ENCODE results near the gene WDR87.

WDR87 gene

GRCh38 chr19:37905946-37906868 lies at the start of gene WDR87:
WDR87 (minus strand) TSS chr19:37906594; CDS start chr19:37898239, 8,355 bp downstream.
- Histone ChIP-seq H3K27ac (peak within 1 kb of the TSS; percentile 23 to 82 (median 77); a peak in 21 of 22 replicates), H3K4me2 (peak within 1 kb of the TSS; percentile 83 to 99 (median 94)), H3K9me3 (replicated peaks in 1 of 11) (no peaks in the 10 kb centered on the region), H4K20me1 (peaks cover 0 to 11% (median 7%) of the 10 kb centered on the region in 11 experiments; a peak in 8 of 22 replicates), H3K9ac (peak within 1 kb of the TSS; percentile 81 to 92 (median 88)), H3K4me3 (peak within 1 kb of the TSS; percentile 89 to 100 (median 94)), H3K27me3 (no peaks in the 10 kb centered on the region), H3K36me3 (no peaks in the 10 kb centered on the region), H3K4me1 (peaks cover 30 to 57% (median 47%) of the 10 kb centered on the region in 10 experiments)
- TF ChIP-seq Cebpa-rat (IDR thresholded peaks at IDR 0.05), result no peak

- no peak overlapping the region for H3K4me2 ChIP-seq
- peaks cover 11 to 30% (median 19%) of the 10 kb centered on the region in 10 experiments for H3K4me1 ChIP-seq
- TF ChIP-seq Cebpa-rat (IDR thresholded peaks at IDR 0.05), result no peak
- H4K20me1 ChIP-seq, result peaks cover 0 to 15% (median 0%) of the 10 kb centered on the region in 11 experiments; a peak in 4 of 22 replicates
- H3K27ac ChIP-seq, result no peak overlapping the region
- peaks cover 9 to 25% (median 21%) of the 10 kb centered on the region in 11 experiments for H3K9me3 ChIP-seq (replicated peaks in 1 of 11)
- H3K9ac ChIP-seq, result no peak overlapping the region
- peaks cover 0 to 12% (median 5%) of the 10 kb centered on the region in 11 experiments; a peak in 12 of 22 replicates for H3K36me3 ChIP-seq
- H3K4me3 ChIP-seq, result no peak overlapping the region
- H3K27me3 ChIP-seq, result no peaks in the 10 kb centered on the region
Observed at GRCh38 chr19:37955986-37956385, 49.6 kb upstream of the WDR87 start.

- Histone ChIP-seq H3K4me2 (peak overlapping the region in 2 of 11 experiments; percentile 21 to 23; a peak in 1 of 22 replicates), H3K9me3 (replicated peaks in 1 of 11) (peaks cover 4 to 17% (median 14%) of the 10 kb centered on the region in 11 experiments; a peak in 19 of 22 replicates), H3K9ac (no peak overlapping the region), H3K4me1 (peaks cover 5 to 37% (median 17%) of the 10 kb centered on the region in 10 experiments), H3K27ac (no peak overlapping the region), H3K36me3 (peaks cover 0 to 19% (median 5%) of the 10 kb centered on the region in 11 experiments; a peak in 10 of 22 replicates), H4K20me1 (peaks cover 0 to 22% (median 0%) of the 10 kb centered on the region in 11 experiments; a peak in 4 of 22 replicates), H3K27me3 (no peaks in the 10 kb centered on the region), H3K4me3 (no peak overlapping the region)
- TF ChIP-seq Cebpa-rat (IDR thresholded peaks at IDR 0.05), result no peak
Observed at GRCh38 chr19:37954421-37954874, 48.1 kb upstream of the WDR87 start.

- Histone ChIP-seq H3K4me2 (0 out of 22 replicates have a peak overlapping the region, but pooled peaks of 1 of the 11 experiments have one; percentile 23), H3K27ac (no peak overlapping the region), H3K27me3 (no peaks in the 10 kb centered on the region), H3K4me1 (peaks cover 0 to 33% (median 11%) of the 10 kb centered on the region in 10 experiments; a peak in 16 of 20 replicates), H3K9me3 (replicated peaks in 1 of 11) (peaks cover 4 to 17% (median 14%) of the 10 kb centered on the region in 11 experiments; a peak in 19 of 22 replicates), H3K4me3 (no peak overlapping the region), H4K20me1 (peaks cover 0 to 22% (median 0%) of the 10 kb centered on the region in 11 experiments; a peak in 4 of 22 replicates), H3K9ac (no peak overlapping the region), H3K36me3 (peaks cover 0 to 25% (median 7%) of the 10 kb centered on the region in 11 experiments; a peak in 10 of 22 replicates)
- no peak for TF ChIP-seq Cebpa-rat (IDR thresholded peaks at IDR 0.05)
Observed at GRCh38 chr19:37953918-37954303, 47.5 kb upstream of the WDR87 start.

- Histone ChIP-seq H3K4me1 (peaks cover 0 to 33% (median 10%) of the 10 kb centered on the region in 10 experiments; a peak in 11 of 20 replicates), H3K9me3 (replicated peaks in 1 of 11) (peaks cover 4 to 17% (median 10%) of the 10 kb centered on the region in 11 experiments; a peak in 19 of 22 replicates), H3K36me3 (peaks cover 0 to 25% (median 6%) of the 10 kb centered on the region in 11 experiments; a peak in 10 of 22 replicates), H4K20me1 (peaks cover 0 to 22% (median 0%) of the 10 kb centered on the region in 11 experiments; a peak in 4 of 22 replicates), H3K9ac (no peak overlapping the region), H3K27ac (no peak overlapping the region), H3K4me2 (no peak overlapping the region), H3K4me3 (no peak overlapping the region), H3K27me3 (no peaks in the 10 kb centered on the region)
- no peak for TF ChIP-seq Cebpa-rat (IDR thresholded peaks at IDR 0.05)
Observed at GRCh38 chr19:37953171-37953917, 47.0 kb upstream of the WDR87 start.

GRCh38 chr19:37951816-37952210 lies 45.4 kb upstream of the WDR87 start:
- no peak for TF ChIP-seq Cebpa-rat (IDR thresholded peaks at IDR 0.05)
- Histone ChIP-seq H3K4me2 (peak overlapping the region in 3 of 11 experiments; percentile 29 to 70 (median 42); a peak in 5 of 22 replicates), H3K9me3 (replicated peaks in 1 of 11) (peaks cover 0 to 8% (median 0%) of the 10 kb centered on the region in 11 experiments; a peak in 5 of 22 replicates), H3K27ac (no peak overlapping the region), H3K9ac (no peak overlapping the region), H4K20me1 (peaks cover 0 to 22% (median 0%) of the 10 kb centered on the region in 11 experiments; a peak in 4 of 22 replicates), H3K27me3 (no peaks in the 10 kb centered on the region), H3K4me1 (peaks cover 0 to 33% (median 10%) of the 10 kb centered on the region in 10 experiments; a peak in 11 of 20 replicates), H3K4me3 (no peak overlapping the region), H3K36me3 (peaks cover 0 to 18% (median 5%) of the 10 kb centered on the region in 11 experiments; a peak in 8 of 22 replicates)

GRCh38 chr19:37950471-37951175 lies 44.2 kb upstream of the WDR87 start:
- TF ChIP-seq Cebpa-rat (IDR thresholded peaks at IDR 0.05), result no peak
- Histone ChIP-seq H3K4me3 (no peak overlapping the region), H3K27me3 (no peaks in the 10 kb centered on the region), H3K4me2 (peak overlapping the region in 5 of 11 experiments; percentile 22 to 70 (median 39); a peak in 8 of 22 replicates), H4K20me1 (peaks cover 0 to 22% (median 0%) of the 10 kb centered on the region in 11 experiments; a peak in 4 of 22 replicates), H3K9ac (peak overlapping the region in 1 of 11 experiments; percentile 16; a peak in 1 of 22 replicates), H3K4me1 (peaks cover 0 to 33% (median 10%) of the 10 kb centered on the region in 10 experiments; a peak in 11 of 20 replicates), H3K27ac (peak overlapping the region in 2 of 11 experiments; percentile 18 to 31; a peak in 1 of 22 replicates), H3K9me3 (replicated peaks in 1 of 11) (peaks cover 0 to 8% (median 0%) of the 10 kb centered on the region in 11 experiments; a peak in 3 of 22 replicates), H3K36me3 (peaks cover 0 to 18% (median 5%) of the 10 kb centered on the region in 11 experiments; a peak in 8 of 22 replicates)

All from BLaER1 treated with 17β-estradiol and CSF1 and Interleukin-3, amounts not matched to agents 10 nM and 100 nM (cell line).